K562 (cell line): Measurements from ENCODE around the gene MMP24. TPM values are rescaled to one million over a fixed set of nuclear protein-coding genes. Genes with fewer than 3 reads are reported as not detected.
"Not testable (repeated sequence)": the region's sequence is repeated elsewhere in the genome, so short reads cannot be mapped to it uniquely, and the experiment has no call there.

Experiments used
- ATAC-seq: fragments of 200-7000 bp; cut with Tn5 transposase; 3 replicates; pipeline ENCODE4 v1.9.1; 2020; ENCODE audit warnings: moderate library complexity
- BruUV-seq: library from RNA; stranded (reverse); fragments of 400-500 nt; replicated peaks from 2 replicates; lab custom pipeline; 2021; lab: Mats Ljungman, UMichigan
- CTCF ChIA-PET: fragments of 300-600 bp; formaldehyde crosslinking; extraction: SDS; loops from one replicate; lab custom pipeline; 2021; ENCODE audit warnings: low intra/inter-chr PET ratio; lab: Yijun Ruan, JAX
- POLR2A ChIA-PET: fragments of 300-600, 350-650 bp; sonication (Branson Sonifier 250); formaldehyde crosslinking; extraction: SDS; loops from one replicate; lab custom pipeline; 2021; ENCODE audit warnings: antibody characterized with exemption, inconsistent platforms; lab: Yijun Ruan, JAX
- DNase-seq, 4 experiments: peaks; one replicate each; pipeline versions ENCODE4 v3.0.0 to v3.0.0-alpha.2; 2011 to 2018; ENCODE audit warnings: low spot score in 3 of 4, mixed read lengths in 3 of 4; ENCODE audit errors: extremely low read depth in 1 of 4
- FAIRE-seq: peaks from 2 replicates; lab custom pipeline; 2011; peaks lifted over from hg19 to GRCh38; lab: Jason Lieb, UNC
- H2AFZ ChIP-seq: 2 replicates; pipeline ENCODE4 v1.6.0; 2011; ENCODE audit warnings: low read depth, low read length, control low read depth, inconsistent platforms
- H3K27ac ChIP-seq: fragments of 200-600 bp; 3 replicates; pipeline ENCODE4 v1.8.0; 2011; ENCODE audit warnings: low read depth, mild to moderate bottlenecking, control low read depth, inconsistent platforms, low read length, moderate library complexity, mixed read lengths; ENCODE audit errors: extremely low read depth
- H3K27me3 ChIP-seq, 2 experiments: fragments of 300-600 bp in 1 of 2; 2 replicates in 1 of 2; 3 replicates in 1 of 2; pipeline versions ENCODE4 v1.6.0 to v1.8.0; 2011; ENCODE audit warnings: inconsistent platforms in 2 of 2, low read length in 2 of 2, mild to moderate bottlenecking in 1 of 2, mixed read lengths in 1 of 2, moderate library complexity in 1 of 2; ENCODE audit not compliant: control insufficient read depth in 2 of 2, insufficient read depth in 2 of 2
- H3K36me3 ChIP-seq: fragments of 300-600 bp; 3 replicates; pipeline ENCODE4 v1.8.0; 2011; ENCODE audit warnings: mild to moderate bottlenecking, low read length, inconsistent platforms; ENCODE audit not compliant: control insufficient read depth, insufficient read depth
- H3K4me1 ChIP-seq, 2 experiments: fragments of 200-600 bp in 1 of 2; replicated peaks in 1 of 2; 2 replicates in 1 of 2; 3 replicates in 1 of 2; pipeline versions ENCODE4 v1.5.1 to v1.8.0; 2011; ENCODE audit warnings: inconsistent platforms in 2 of 2, low read length in 2 of 2, mild to moderate bottlenecking in 1 of 2, mixed read lengths in 1 of 2, moderate library complexity in 1 of 2; ENCODE audit not compliant: control insufficient read depth in 2 of 2, insufficient read depth in 2 of 2
- H3K4me2 ChIP-seq: 2 replicates; pipeline ENCODE4 v1.6.1; 2011; ENCODE audit warnings: low read length, control low read depth, inconsistent platforms, mixed read lengths; ENCODE audit not compliant: insufficient read depth
- H3K4me3 ChIP-seq: fragments of 200-600 bp; sonication (generic), shearing (Covaris generic); 2 replicates; pipeline ENCODE4 v1.5.1; 2016; ENCODE audit warnings: control low read depth, inconsistent platforms
- H3K79me2 ChIP-seq: fragments of 200-600 bp; 3 replicates; pipeline ENCODE4 v1.8.0; 2011; ENCODE audit warnings: low read length, inconsistent platforms; ENCODE audit not compliant: control insufficient read depth, insufficient read depth
- H3K9ac ChIP-seq, 2 experiments: 2 replicates each; pipeline versions ENCODE4 v1.6.0 to v1.6.1; 2011; ENCODE audit warnings: low read depth in 2 of 2, low read length in 2 of 2, control low read depth in 1 of 2, inconsistent platforms in 1 of 2, mild to moderate bottlenecking in 1 of 2, mixed read lengths in 1 of 2; ENCODE audit not compliant: insufficient read depth in 1 of 2
- H3K9me1 ChIP-seq: one replicate; pipeline ENCODE4 v1.6.0; 2011; ENCODE audit warnings: inconsistent platforms, mild to moderate bottlenecking, low read length, moderate library complexity; ENCODE audit not compliant: control insufficient read depth, insufficient read depth
- H3K9me3 ChIP-seq: replicated peaks from 2 replicates; pipeline ENCODE4 v1.5.1; 2011; ENCODE audit warnings: low read depth, low read length, inconsistent platforms; ENCODE audit not compliant: control insufficient read depth, insufficient read depth
- H4K20me1 ChIP-seq: replicated peaks from 2 replicates; pipeline ENCODE4 v1.6.1; 2011; ENCODE audit warnings: low read length, inconsistent platforms, mixed read lengths; ENCODE audit not compliant: control insufficient read depth, insufficient read depth
- ADNP ChIP-seq: fragments of 200-800 bp; sonication (Bioruptor generic); IDR thresholded peaks from 2 replicates; pipeline ENCODE4 v1.6.1; 2016; ENCODE audit warnings: missing genetic modification characterization, missing compliant biosample characterization
- CBX5 ChIP-seq: IDR thresholded peaks from 2 replicates; pipeline ENCODE4 v1.6.1; 2014; ENCODE audit warnings: low read depth, borderline replicate concordance
- ERF ChIP-seq: fragments of 450-650 bp; formaldehyde crosslinking; IDR thresholded peaks from 2 replicates; pipeline ENCODE4 v1.4.0; 2020; ENCODE audit warnings: mild to moderate bottlenecking, mixed read lengths
- HNRNPK ChIP-seq: fragments of 200-400 bp; formaldehyde crosslinking; IDR thresholded peaks from one replicate; pipeline ENCODE4 v1.6.1; 2018; ENCODE audit warnings: mild to moderate bottlenecking, low read depth, low read length; ENCODE audit not compliant: poor library complexity, severe bottlenecking
- MECOM ChIP-seq: fragments of 250-450 bp; sonication (Bioruptor Pico); IDR thresholded peaks from 2 replicates; pipeline ENCODE4 v1.8.0; 2022; ENCODE audit warnings: inconsistent platforms
- NEUROD1 ChIP-seq: fragments of 150-350 bp; IDR thresholded peaks from 2 replicates; pipeline ENCODE4 v1.6.1; 2014; ENCODE audit warnings: borderline replicate concordance, low read length, low read depth; ENCODE audit not compliant: partially characterized antibody
- NR2C1 ChIP-seq, 2 experiments: fragments of 450-650 bp; IDR thresholded peaks; 2 replicates each; pipeline ENCODE4 v1.6.1; 2017; ENCODE audit warnings: mild to moderate bottlenecking in 2 of 2, antibody characterized with exemption in 1 of 2, inconsistent platforms in 1 of 2, missing compliant biosample characterization in 1 of 2, missing genetic modification characterization in 1 of 2
- RBM25 ChIP-seq: fragments of 200-400 bp; formaldehyde crosslinking; IDR thresholded peaks from 2 replicates; pipeline ENCODE4 v1.6.1; 2018; ENCODE audit warnings: low read length, low read depth, moderate library complexity; ENCODE audit not compliant: severe bottlenecking
- ZNF146 ChIP-seq: IDR thresholded peaks from one replicate; pipeline ENCODE4 v1.6.1; 2018; ENCODE audit warnings: missing compliant biosample characterization; ENCODE audit not compliant: unreplicated experiment
- ZZZ3 ChIP-seq: fragments of 450-650 bp; IDR thresholded peaks from 2 replicates; pipeline ENCODE4 v1.6.1; 2016; ENCODE audit warnings: antibody characterized with exemption, mild to moderate bottlenecking, moderate library complexity
- WGBS: fragments of 100-300 bp; shearing (Covaris generic); methylation state at CpG from one replicate; pipeline ENCODE4 v1.1.6; 2016; ENCODE audit warnings: low coverage, mixed read lengths; ENCODE audit not compliant: insufficient coverage; ENCODE audit errors: missing lambda C conversion rate; 5-methylcytosine and 5-hydroxymethylcytosine counted together
- in situ Hi-C: fragments of 300-500 bp; cut with MboI; formaldehyde crosslinking; loops from 4 replicates; pipeline ENCODE4 v1.15.0; 2018; ENCODE audit warnings: inconsistent platforms, mixed read lengths
- intact Hi-C: fragments of 100-400 bp; cut with micrococcal nuclease; formaldehyde crosslinking; loops from 2 replicates; pipeline ENCODE4 v1.14.2; 2022
- polyA plus RNA-seq, 8 experiments: library from polyadenylated mRNA; depleted of rRNA in 4 of 8; stranded (reverse) in 5 of 8; unstranded in 3 of 8; fragments of >200 nt; fragmentation: Nextera tagmentation in 2 of 8; fragmentation: Illumina TruSeq in 1 of 8; extraction: Ambion mirVana in 2 of 8; extraction: Trizol in 1 of 8; gene quantifications; 2 replicates each; pipeline versions ENCODE4 v1.2.1 to v1.2.3, GENCODE V29; 2011 to 2014; ENCODE audit warnings: inconsistent platforms in 1 of 8, missing spikeins in 1 of 8
- total RNA-seq, 7 experiments: library from RNA; depleted of rRNA in 6 of 7; stranded (reverse); fragments of >200 nt in 6 of 7; fragmentation: Illumina TruSeq in 2 of 7; extraction: Trizol in 2 of 7; gene quantifications; 2 replicates each; pipeline versions ENCODE4 v1.2.1 to v1.2.3, GENCODE V29; 2011 to 2021; ENCODE audit warnings: low replicate concordance in 1 of 7
- TF ChIP-seq, protein P1 (sequence below): fragments of 450-650 bp; IDR thresholded peaks from 2 replicates; pipeline ENCODE4 v1.6.1; 2017; ENCODE audit warnings: mild to moderate bottlenecking, moderate library complexity

MMP24 gene
- total and polyA plus RNA-seq, 9 of the 15 experiments (the other 6 are each of a cell fraction or from before 2014, with no cell fraction given) = 0.03 to 0.07 (median 0.03) TPM; not detected in 6

- H3K9ac ChIP-seq, H3K27ac ChIP-seq, in situ Hi-C loops, H3K9me1 ChIP-seq, H3K4me2 ChIP-seq, intact Hi-C loops, DNase-seq, H3K79me2 ChIP-seq, H3K36me3 ChIP-seq, FAIRE-seq, H4K20me1 ChIP-seq, H3K4me1 ChIP-seq, H3K27me3 ChIP-seq, CTCF ChIA-PET, H2AFZ ChIP-seq, ATAC-seq, BruUV-seq, H3K4me3 ChIP-seq: not testable (repeated sequence)
- peaks cover 17% of the 10 kb centered on the region for H3K9me3 ChIP-seq
- WGBS = 64% methylated on average over 5 of the region's 5 CpGs
- POLR2A ChIA-PET = interaction anchor here (1.5 kb wide), 1 partner anchor 9 kb away, joined by 3 read pairs; no protein-coding TSS in a partner anchor
Measured at GRCh38 chr20:35201467-35201866, 25.0 kb upstream of the MMP24 start.

- in situ Hi-C loops = no loop called here
- H3K9ac ChIP-seq = no peak overlapping the region
- TF ChIP-seq ZNF146 (CRISPR knock-in tag) = peak; percentile 35
- TF ChIP-seq ERF (CRISPR knock-in tag) = no peak
- TF ChIP-seq, protein P1, sequence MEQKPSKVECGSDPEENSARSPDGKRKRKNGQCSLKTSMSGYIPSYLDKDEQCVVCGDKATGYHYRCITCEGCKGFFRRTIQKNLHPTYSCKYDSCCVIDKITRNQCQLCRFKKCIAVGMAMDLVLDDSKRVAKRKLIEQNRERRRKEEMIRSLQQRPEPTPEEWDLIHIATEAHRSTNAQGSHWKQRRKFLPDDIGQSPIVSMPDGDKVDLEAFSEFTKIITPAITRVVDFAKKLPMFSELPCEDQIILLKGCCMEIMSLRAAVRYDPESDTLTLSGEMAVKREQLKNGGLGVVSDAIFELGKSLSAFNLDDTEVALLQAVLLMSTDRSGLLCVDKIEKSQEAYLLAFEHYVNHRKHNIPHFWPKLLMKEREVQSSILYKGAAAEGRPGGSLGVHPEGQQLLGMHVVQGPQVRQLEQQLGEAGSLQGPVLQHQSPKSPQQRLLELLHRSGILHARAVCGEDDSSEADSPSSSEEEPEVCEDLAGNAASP = no peak
- no peak for TF ChIP-seq HNRNPK
- TF ChIP-seq NR2C1 (IDR thresholded peaks at IDR 0.05) = no peak
- TF ChIP-seq NR2C1 (tag; IDR thresholded peaks at IDR 0.05) = no peak
- TF ChIP-seq ZZZ3 = no peak
- TF ChIP-seq MECOM (CRISPR knock-in tag) = no peak
- TF ChIP-seq RBM25 = peak; percentile 62
- no peak for TF ChIP-seq ADNP (tag)
- no peak for TF ChIP-seq CBX5
- no peak for TF ChIP-seq NEUROD1
Measured at GRCh38 chr20:35206802-35207201, 19.7 kb upstream of the MMP24 start.

More at GRCh38 chr20:35206802-35207201, 19.7 kb upstream of the MMP24 start:
- DNase-seq = no peak
- FAIRE-seq = no peak
- ATAC-seq = no peak
- no peaks in the 10 kb centered on the region for H3K9me1 ChIP-seq
- CTCF ChIA-PET = interaction anchor here (0.7 to 4.2 kb wide), 2 partner anchors 61 to 332 kb away, joined by 3 to 60 read pairs; partner anchors contain the start of gene EDEM2
- H3K4me1 ChIP-seq = peaks cover 0 to 6% of the 10 kb centered on the region in 2 experiments; a peak in 2 of 5 replicates
- H3K4me3 ChIP-seq = no peak overlapping the region
- no peak overlapping the region for H3K4me2 ChIP-seq
- no peak overlapping the region for H2AFZ ChIP-seq
- H3K27me3 ChIP-seq = no peaks in the 10 kb centered on the region
- H4K20me1 ChIP-seq = no peaks in the 10 kb centered on the region
- 46% methylated on average over 1 of the region's 1 CpG for WGBS
- H3K27ac ChIP-seq = no peak overlapping the region
- H3K79me2 ChIP-seq = no peaks in the 10 kb centered on the region
- H3K36me3 ChIP-seq = no peaks in the 10 kb centered on the region
- intact Hi-C loops = loop anchor here (5.0 kb wide), 1 partner anchor 375 kb away; no protein-coding TSS in a partner anchor
- no TSS peak for BruUV-seq
- no peaks in the 10 kb centered on the region for H3K9me3 ChIP-seq
- POLR2A ChIA-PET = interaction anchor here (0.6 kb wide), 1 partner anchor 112 kb away, joined by 3 read pairs; no protein-coding TSS in a partner anchor
